Measurements from ENCODE around the gene MVP.

- TF ChIP-seq CTCF (IDR thresholded peaks at IDR 0.05), result no peak
- no peak for TF ChIP-seq POLR2A (IDR thresholded peaks at IDR 0.05; ENCODE audit: low read depth)
- TF ChIP-seq EP300 (IDR thresholded peaks at IDR 0.05), result no peak
Measured at GRCh38 chr16:29881050-29881449, 60.8 kb downstream of the MVP start.
